ENCODE results near the gene NAALAD2. TPM values are rescaled to one million over a fixed set of nuclear protein-coding genes. Genes with fewer than 3 reads are reported as not detected.

Gene NAALAD2
- total and polyA plus RNA-seq, 2 of the 8 experiments (the other 6 are each of a cell fraction or from before 2014, with no cell fraction given) = 2.6 to 3.9 TPM

DNA sequence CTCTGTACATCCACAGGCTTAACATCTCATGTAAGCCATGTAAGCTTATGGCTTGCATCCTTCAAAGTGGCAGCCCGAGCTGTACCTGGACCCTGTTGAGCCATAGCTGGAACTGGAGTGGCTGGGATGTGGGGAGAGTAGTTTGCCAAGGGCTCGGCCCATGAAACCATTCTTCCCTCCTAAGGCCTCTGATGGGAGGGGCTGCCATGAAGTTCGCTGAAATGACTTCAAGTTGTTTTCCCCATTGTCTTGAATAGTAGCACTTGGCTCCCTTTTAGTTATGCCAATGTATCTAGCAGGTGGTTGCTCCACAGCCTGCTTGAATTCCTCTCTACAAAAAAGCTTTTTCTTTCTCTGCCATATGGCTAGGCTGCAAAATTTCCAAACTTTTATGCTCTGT, 93.6 kb downstream of the NAALAD2 start (continued):
- no peak for TF ChIP-seq POU5F1 (IDR thresholded peaks at IDR 0.05; ENCODE audit: low read depth, low read length)
- no peak for TF ChIP-seq SP1 (IDR thresholded peaks at IDR 0.05; ENCODE audit: low read depth, low read length)
- TF ChIP-seq, protein P1, sequence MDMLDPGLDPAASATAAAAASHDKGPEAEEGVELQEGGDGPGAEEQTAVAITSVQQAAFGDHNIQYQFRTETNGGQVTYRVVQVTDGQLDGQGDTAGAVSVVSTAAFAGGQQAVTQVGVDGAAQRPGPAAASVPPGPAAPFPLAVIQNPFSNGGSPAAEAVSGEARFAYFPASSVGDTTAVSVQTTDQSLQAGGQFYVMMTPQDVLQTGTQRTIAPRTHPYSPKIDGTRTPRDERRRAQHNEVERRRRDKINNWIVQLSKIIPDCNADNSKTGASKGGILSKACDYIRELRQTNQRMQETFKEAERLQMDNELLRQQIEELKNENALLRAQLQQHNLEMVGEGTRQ (IDR thresholded peaks at IDR 0.05; ENCODE audit: low read length) = no peak
- TF ChIP-seq SIX5 (IDR thresholded peaks at IDR 0.05; ENCODE audit: low read depth, low read length) = no peak
- no peak for TF ChIP-seq EP300 (IDR thresholded peaks at IDR 0.05; ENCODE audit: borderline replicate concordance in 1 of 2, low read depth in 2 of 2, low read length in 2 of 2)
